HG02571 (cell line): ENCODE data around the gene PRDM1.

Experiments used
- ATAC-seq: cut with Tn5 transposase; IDR thresholded peaks from one replicate; pipeline ENCODE4 v1.9.1; 2021; ENCODE audit warnings: mild to moderate bottlenecking, moderate library complexity; ENCODE audit not compliant: unreplicated experiment

Gene PRDM1

GRCh38 chr6:106069478-106069877 lies 16.7 kb upstream of the PRDM1 start:
- no peak for ATAC-seq

DNA sequence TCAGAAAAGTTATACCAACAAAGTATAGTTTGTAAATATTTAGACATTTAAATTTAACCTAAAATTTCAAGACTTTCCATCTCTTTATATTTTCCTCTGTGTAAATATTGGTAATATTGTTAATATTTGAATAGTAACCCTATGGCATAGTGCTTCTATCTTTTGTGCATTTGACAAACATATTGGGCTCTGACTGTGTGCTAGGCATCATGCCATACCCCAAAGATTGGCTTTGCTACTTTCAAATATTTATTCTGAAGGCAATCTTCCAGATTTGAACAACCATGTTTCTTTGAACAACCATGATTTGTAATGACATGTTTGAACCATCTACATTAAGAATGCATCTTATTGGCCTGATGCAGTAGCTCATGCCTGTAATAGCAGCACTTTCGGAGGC lies 15.5 kb upstream of the PRDM1 start:
- no peak for ATAC-seq

DNA sequence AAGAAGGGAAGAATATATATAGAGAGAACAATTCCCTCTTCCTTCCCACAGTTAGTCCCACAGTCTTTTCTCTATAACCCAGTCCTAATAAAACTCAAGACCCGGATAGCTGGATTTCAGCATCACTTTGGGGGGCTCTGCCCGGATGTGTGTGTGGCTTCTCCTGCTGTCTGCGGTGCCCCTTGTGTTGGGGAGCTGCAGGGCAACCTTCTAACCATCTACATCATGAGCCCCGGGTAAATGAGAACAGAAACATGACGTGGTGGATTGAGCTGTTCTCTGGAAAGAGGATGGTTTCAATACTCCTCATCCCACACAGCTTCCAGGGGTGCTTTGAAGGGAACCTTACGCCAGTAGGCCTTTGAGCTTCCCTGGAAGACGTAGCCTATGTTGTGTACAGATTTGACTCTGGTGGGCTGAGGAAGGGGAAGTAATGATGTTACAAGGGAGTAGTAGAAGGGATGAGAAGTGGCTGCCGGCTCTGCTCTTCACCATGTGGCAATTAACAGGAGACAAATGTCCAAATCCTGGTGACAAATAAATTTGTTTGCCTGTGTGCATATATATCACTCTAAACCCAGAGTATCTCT lies 13.5 kb upstream of the PRDM1 start:
- no peak for ATAC-seq

GRCh38 chr6:106074146-106074545 lies 12.0 kb upstream of the PRDM1 start:
- no peak for ATAC-seq

DNA sequence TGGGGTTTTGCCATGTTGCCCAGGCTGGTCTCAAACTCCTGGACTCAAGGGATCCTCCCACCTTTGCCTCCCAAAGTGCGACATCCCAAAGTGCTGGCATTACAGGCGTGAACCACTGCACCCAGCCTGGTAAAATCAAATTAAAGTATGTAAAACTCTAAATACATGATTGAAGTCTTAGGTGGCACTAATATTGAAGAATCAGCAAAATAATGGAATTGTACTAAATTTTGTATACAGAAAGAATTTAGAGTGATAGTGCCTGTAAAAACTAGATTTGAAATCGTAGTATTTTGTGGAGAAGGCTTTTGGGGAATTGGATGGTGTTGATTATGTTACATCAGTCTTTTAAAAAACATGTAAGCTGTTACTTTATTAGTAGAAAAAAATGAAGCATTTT lies 10.0 kb upstream of the PRDM1 start:
- ATAC-seq, result no peak

DNA sequence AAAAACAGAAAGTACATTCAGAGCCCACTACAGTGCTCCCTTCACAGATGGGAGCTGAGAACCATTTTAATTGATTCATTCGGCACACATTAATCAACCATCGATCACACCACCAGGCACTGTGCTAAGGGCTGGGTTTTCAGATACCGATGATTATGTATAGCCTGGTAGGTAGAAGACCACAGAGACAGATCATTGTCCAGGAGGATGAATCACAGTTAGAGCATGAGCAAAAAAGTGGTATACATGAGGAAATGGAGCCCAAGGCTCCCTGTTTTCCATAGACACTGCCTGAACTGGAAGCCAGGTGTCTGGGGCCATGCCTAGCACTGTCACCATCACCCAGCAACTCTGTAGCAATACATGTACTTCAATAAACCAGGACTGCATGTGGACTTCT lies 9.0 kb upstream of the PRDM1 start:
- ATAC-seq, result no peak

DNA sequence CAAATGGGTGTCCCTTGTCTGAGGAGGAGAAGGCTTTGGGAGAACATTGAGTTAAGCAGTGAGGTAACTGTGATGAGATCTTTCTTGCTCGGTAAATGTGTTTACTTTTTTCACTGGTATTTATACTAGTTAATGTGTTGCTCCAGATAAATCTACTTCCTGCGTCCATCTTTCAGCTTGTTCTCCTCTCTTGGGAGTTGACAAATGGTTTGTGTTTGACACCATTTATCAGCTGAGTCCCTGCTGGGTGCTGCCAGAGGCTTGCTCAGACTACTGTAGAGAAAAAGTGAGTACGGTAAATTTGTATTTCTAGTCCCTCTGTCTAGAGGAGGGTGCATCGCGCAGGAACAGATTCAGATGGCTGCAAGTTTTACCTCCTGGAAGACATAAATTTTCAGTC lies 8.3 kb upstream of the PRDM1 start:
- no peak for ATAC-seq

GRCh38 chr6:106079961-106080762 lies 6.0 kb upstream of the PRDM1 start:
- ATAC-seq, result no peak

GRCh38 chr6:106080763-106081095 lies 5.4 kb upstream of the PRDM1 start:
- ATAC-seq, result no peak

DNA sequence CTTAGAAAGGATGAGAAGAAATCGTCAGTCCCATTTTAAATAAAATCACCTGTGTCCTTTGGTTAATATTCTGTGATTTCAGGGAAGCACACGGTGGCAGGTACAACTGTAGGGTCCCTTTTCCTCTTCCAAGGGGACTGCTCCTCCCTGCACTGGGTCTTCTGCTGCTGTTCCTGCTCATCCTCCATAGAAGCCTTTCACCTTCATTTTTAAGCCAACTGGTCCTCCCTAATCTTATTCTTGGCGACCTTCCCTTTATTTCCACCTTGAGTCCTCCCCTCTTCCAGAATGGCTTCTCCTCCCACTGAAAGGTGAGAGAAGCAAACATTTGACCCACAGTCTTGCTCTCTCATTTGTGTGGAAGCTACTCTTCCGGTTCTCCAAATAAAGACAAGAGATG lies 4.4 kb upstream of the PRDM1 start:
- ATAC-seq, result no peak

DNA sequence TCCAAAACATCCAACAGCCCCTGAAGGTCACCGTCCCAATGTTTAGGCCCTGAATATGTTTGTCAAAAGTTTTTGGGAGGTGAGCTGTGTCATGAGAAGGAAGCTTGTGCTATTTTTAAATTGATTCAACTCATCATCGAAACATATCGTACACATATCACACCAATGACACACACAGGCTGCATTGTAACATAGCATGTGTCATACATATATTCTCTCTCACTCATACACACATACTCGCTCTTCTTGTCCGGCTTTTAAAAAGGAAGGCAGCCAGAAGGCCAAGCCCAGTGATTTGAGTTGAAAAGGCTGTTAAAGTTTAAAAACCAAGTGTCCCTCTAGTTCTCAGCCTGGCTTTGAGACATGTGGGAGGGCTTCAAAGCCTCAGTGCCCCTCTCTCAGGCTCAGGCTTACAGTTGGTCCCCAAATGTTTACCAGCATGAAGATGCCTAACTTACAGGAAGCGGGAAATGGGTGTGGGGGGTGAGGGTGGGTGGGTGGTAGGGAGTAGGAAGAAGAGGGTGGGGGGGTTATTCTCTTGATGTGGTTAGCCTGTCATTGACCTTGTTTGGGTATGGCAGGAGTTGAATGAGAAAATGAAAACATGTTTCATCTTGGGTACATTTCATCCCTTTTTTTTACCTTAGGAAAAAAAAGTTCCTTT lies 3.3 kb upstream of the PRDM1 start:
- no peak for ATAC-seq

DNA sequence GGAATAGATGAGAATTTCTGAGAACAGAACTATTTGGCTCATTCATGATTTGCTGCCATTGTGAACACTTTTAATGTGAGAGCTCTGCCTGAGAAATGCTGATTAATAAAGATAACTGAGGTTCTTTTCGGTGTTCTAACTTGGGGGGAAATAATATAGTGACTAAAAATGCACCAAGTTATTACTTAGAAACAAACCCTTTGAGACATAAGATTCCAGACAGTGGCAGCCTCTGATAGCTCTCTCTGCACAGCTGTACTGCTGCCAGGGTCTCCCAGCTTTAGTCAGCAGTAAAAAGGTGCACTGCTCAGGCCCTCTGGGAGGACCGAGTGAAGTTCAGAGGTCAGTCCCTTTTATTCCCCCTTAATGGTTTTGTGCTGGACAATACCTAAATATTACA lies 2.5 kb upstream of the PRDM1 start:
- no peak for ATAC-seq

DNA sequence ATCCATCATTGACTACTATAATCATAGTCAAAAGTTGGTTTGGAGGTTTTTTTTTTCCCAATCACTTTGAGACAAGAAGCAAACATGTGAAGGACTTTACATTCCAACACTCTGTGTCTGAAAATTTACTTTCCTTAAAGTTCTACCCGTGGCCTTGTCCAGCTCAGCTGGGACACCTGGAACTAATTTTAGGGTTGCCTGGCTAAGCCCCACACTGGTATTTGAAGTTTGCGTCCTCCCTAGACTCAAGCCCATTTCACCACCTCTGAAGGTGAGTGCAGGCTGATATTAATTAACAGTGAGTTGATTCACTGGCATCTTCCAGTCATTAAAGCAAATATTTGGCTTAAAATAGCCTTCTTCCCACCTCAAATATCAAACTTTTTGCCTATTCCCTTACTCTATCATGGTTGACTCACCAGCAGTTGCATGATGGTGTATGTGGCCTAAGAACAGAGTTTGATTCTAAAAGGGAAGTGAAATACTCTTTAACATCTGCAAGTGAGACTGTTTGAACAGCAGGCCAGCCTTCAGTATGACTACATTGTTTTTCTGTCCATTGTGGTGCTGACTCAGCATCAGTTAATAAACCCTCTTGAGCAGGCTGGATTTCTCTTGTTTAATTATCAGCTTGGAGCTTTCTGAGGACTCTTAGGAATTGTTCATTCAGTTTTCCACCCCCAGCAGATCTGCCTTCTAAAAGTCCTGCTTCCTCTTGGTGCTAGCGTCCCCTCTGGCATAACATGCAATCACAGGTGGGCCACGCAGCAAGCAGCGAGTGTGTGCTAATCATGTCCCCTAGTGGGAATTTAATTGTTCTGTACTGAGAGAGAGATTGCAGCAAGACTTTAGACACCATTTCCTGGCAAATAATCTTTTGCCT lies 1.8 kb upstream of the PRDM1 start:
- ATAC-seq, result peak; percentile 69

DNA sequence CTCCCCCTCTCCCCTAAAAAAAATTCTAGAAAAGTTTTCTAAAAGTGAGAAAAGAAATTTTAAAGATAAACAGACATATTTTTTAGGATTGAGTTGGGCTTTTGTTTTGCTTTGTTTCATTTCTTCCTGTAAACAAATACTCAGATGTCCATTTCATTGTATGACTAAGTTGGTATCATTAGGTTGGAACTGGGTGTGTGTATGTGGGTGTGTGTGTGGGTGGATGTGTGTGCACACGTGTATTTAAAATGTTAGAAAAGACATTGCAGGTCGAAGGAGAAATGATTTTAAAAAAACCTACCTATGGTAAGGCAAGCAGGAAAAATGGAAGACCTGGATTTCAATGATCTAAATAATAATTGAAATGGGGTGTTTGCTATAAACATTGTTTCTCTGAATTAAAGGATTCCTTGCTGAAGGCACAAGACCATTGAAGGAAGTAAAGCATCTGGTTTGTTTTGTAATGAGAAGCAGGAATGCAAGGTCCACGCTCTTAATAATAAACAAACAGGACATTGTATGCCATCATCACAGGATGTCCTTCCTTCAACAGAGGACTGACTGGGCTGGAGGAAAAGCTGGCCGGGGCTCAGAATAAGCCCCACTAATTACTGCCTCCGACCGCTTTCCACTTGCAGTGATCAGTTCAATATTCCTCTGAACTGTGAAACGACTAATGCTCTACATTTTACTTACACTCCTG lies 996 bp upstream of the PRDM1 start:
- no peak for ATAC-seq

- no peak for ATAC-seq
Measured at GRCh38 chr6:106085692-106085983, 498 bp upstream of the PRDM1 start.

GRCh38 chr6:106086814-106087175 lies 659 bp downstream of the PRDM1 start:
- no peak for ATAC-seq

GRCh38 chr6:106087548-106088325 lies 1.6 kb downstream of the PRDM1 start:
- ATAC-seq, result no peak

- ATAC-seq, result no peak
Measured at GRCh38 chr6:106090001-106090400, 3.9 kb downstream of the PRDM1 start.

GRCh38 chr6:106092279-106092678 lies 6.1 kb downstream of the PRDM1 start:
- ATAC-seq, result no peak

DNA sequence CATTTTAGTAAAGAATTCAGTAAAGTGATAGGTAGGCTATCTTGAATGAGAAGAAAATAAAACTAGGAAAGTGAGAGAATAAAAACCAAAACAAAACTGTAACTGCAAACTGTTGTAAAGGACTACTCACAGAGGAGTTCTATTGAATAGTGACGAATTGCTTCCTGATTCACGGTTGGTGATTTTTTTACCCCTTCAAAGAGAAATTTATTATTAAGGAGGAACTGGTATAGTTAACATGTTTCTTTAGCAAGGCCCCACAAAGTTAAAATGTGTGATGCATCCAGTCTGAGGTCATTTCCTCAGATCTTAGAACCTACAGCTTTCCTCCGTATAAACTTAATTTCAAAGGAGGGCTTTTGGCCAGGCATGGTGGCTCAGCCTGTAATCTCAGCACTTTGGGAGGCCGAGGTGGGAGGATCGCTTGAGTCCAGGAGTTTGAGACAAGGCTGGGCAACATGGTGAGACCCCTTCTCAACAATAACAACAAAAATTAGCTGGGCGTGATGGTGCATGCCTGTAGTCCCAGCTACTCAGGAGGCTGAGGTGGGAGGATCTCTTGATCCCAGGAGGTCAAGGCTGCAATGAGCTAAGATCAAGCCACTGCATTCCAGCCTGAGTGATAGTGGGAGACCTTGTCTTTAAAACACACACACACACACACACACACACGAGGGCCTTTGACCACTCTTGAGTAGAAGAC lies 8.3 kb downstream of the PRDM1 start:
- ATAC-seq, result no peak
